ENCODE data around the gene SPDEF. TPM values are rescaled to one million over a fixed set of nuclear protein-coding genes. Genes with fewer than 3 reads are reported as not detected.
A peak's percentile ranks its signal among the peaks of the same experiment; 100 is the strongest.

The SPDEF gene
- polyA plus RNA-seq, 3 donors from 2014 or later, result not detected

DNA sequence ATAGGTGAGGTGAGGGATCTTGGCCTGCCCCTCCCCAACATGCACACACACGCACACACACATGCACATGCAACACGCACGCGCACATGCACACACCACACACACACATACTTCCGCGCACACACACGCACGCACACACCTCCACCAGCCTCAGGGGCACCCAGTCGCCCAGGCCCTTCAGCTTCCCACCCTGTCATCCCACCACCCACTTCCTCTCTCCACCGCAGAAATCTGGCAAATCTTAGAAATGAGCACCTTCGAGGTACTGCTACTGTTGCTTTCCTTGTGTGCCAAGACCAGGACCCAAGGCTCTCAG, 1.2 kb downstream of the SPDEF start:
- no peak overlapping the region for H3K27ac Mint-ChIP-seq
- H3K4me3 Mint-ChIP-seq, result peak overlapping the region in 1 of 5 donors; percentile 15
- peaks cover 3 to 12% (median 4%) of the 10 kb centered on the region in 3 donors for H3K27me3 Mint-ChIP-seq (ENCODE audit: low read depth in 3 of 3)
- no peaks in the 10 kb centered on the region for H3K36me3 Mint-ChIP-seq
- H3K4me1 Mint-ChIP-seq, result peaks cover 4 to 5% of the 10 kb centered on the region in 2 donors
- no peak for DNase-seq
- no peaks in the 10 kb centered on the region for H3K9me3 Mint-ChIP-seq

DNA sequence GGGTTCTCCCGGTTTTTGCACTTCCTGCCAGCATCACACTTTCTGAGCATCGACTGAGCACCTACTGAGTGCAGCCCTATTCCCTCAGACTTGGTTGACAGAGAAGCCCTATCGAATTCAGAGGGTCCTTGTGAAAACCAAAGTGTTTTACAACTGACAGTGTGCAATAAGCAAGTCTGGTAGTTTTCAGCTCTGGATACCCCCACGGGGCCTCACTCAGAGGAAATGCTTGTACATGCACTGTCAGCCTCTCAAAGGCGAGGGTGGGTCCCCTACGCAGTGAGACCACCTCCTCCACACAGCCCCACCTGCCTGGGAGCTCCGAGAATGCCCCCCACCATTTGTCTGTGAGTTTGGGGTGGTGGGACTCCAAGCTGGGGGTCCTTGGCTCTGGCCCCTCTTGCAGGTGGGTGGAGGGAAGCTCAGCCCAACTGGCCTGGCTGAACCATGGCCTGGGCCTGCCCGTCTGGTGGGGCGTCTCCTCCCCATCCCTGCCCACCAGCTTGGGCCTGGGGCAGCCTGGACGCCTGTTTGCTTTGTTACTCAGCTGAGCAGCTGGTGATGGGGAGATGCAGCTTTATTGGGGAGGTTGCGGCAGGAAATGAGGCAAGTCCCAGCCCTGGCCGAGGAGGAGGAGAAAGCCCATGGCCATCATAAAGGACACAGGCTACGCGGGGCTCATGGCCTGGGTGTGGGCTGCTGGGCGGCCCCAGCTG, 1.7 kb downstream of the SPDEF start:
- Mint-ChIP-seq H3K36me3 (no peaks in the 10 kb centered on the region), H3K4me1 (peaks cover 4 to 5% of the 10 kb centered on the region in 2 donors), H3K27me3 (ENCODE audit: low read depth in 3 of 3) (peaks cover 1 to 12% (median 3%) of the 10 kb centered on the region in 3 donors), H3K9me3 (no peaks in the 10 kb centered on the region), H3K27ac (no peak overlapping the region), H3K4me3 (no peak overlapping the region)
- DNase-seq, result no peak

DNA sequence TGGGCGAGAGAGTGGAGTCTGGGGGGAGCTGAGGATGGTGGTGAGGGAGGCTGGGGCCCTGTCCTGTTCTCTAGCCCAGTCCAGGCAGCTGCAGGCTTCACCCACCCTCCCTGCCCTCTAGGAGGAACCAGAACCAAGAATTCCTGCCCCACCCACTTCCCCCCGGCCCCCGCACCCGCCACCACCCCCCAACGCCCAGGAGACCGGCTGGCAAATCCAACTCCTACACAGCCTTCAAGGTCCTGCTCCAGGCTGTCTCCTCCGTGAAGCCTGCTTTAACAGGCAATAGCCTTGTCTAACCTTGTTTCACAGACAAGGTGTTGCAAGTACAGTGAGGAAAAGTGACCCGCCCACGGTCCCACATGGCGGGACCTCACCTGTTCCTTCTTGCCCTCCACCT, 2.4 kb downstream of the SPDEF start:
- Mint-ChIP-seq H3K9me3 (no peaks in the 10 kb centered on the region), H3K27ac (no peak overlapping the region), H3K4me3 (no peak overlapping the region), H3K27me3 (ENCODE audit: low read depth in 3 of 3) (peaks cover 1 to 12% (median 4%) of the 10 kb centered on the region in 3 donors), H3K36me3 (no peaks in the 10 kb centered on the region), H3K4me1 (peaks cover 4 to 5% of the 10 kb centered on the region in 2 donors)
- DNase-seq, result no peak

DNA sequence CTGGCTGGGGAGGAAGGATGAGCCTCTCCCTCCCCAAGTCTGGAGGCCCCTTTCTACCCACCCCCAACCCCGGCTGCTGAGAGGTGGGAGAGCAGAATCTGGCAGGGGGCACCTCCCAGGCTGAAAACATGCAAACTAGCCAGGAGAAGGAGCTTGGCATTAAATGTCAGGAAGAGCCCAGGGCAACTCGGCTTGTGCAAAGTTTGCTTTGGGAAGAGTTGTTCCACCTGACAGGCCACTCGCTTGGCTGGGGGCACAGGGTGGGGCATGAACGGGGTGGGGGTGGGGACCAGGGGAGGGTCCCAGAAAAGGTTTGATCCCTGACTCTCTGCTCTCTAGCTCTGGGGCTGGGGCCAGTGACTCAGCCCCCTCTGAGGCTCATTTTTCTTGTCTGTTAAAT, 3.0 kb downstream of the SPDEF start:
- DNase-seq, result no peak
- peaks cover 1 to 14% (median 4%) of the 10 kb centered on the region in 3 donors for H3K27me3 Mint-ChIP-seq (ENCODE audit: low read depth in 3 of 3)
- H3K4me3 Mint-ChIP-seq, result no peak overlapping the region
- no peaks in the 10 kb centered on the region for H3K9me3 Mint-ChIP-seq
- no peak overlapping the region for H3K27ac Mint-ChIP-seq
- H3K36me3 Mint-ChIP-seq, result no peaks in the 10 kb centered on the region
- H3K4me1 Mint-ChIP-seq, result peaks cover 4 to 5% of the 10 kb centered on the region in 2 donors

DNA sequence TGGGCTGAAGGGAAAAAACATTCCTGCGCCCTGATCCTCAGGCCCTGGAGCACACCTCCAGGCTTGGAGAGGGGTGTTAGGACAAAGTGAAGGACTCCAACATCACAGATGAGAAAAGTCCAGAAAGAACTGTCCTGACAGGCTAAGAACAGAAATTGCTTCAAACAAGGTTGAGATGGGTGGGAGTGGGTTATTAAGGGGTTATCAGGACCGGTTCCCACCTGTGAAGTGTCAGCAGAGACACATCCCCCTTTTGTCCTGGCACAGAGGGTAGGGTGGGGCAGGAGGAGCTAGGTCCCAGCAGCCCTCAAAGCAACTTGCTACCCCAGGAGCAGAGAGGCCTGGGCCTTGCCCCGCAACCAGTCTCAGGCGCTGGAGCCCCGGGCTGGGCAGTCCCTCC, 3.5 kb downstream of the SPDEF start:
- H3K27ac Mint-ChIP-seq, result no peak overlapping the region
- peaks cover 1 to 14% (median 4%) of the 10 kb centered on the region in 3 donors for H3K27me3 Mint-ChIP-seq (ENCODE audit: low read depth in 3 of 3)

DNA sequence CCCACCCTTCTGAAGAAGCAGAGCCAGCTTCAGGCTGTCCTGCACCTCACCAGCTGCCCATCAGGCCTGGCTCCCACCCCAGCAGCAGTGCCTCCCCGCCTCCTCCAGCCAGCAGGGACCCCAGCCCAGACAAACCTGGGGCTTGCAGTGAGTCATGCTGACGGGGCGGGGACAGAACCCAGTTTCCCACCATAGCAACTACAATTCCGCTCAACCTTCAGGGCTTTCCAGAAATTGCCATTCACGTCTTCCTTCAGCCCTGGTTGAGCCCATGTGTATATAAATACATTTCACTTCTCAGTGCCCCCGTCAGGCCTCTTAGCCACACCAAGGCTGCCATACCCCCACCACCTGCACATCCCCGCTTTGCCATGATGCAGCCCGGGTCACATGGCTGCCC, 4.4 kb downstream of the SPDEF start:
- DNase-seq, result no peak
- Mint-ChIP-seq H3K36me3 (no peaks in the 10 kb centered on the region), H3K4me3 (no peak overlapping the region), H3K4me1 (peaks cover 4 to 5% of the 10 kb centered on the region in 2 donors), H3K9me3 (no peaks in the 10 kb centered on the region), H3K27ac (no peak overlapping the region), H3K27me3 (ENCODE audit: low read depth in 3 of 3) (peaks cover 1 to 14% (median 4%) of the 10 kb centered on the region in 3 donors)

More for the DNA sequence above, 3.5 kb downstream of the SPDEF start:
- H3K36me3 Mint-ChIP-seq, result no peaks in the 10 kb centered on the region
- DNase-seq, result no peak
- peaks cover 4 to 5% of the 10 kb centered on the region in 2 donors for H3K4me1 Mint-ChIP-seq
- H3K9me3 Mint-ChIP-seq, result no peaks in the 10 kb centered on the region
- no peak overlapping the region for H3K4me3 Mint-ChIP-seq

DNA sequence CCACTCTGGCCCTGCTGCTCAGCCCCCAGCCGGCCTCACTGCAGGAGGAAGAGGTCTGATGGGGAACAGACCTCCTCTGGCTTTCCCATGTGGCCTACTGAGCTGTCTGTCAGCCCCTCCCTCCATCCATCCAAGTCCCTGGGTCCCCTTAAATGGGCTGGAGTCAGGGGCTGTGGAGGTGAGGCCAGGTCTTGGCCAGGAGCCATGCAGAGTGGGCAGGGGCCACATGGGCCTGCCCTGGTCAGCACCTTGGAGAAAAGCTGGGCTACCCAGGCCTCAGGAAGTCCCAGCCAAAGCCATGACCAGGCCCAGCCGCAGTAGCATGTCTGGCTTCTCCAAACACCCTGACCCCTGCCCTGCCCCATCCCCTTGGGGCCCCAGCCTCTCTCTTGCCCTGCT, 6.3 kb downstream of the SPDEF start:
- DNase-seq, result no peak
- Mint-ChIP-seq H3K4me3 (no peak overlapping the region), H3K36me3 (no peaks in the 10 kb centered on the region), H3K9me3 (no peaks in the 10 kb centered on the region), H3K4me1 (peaks cover 4 to 5% of the 10 kb centered on the region in 2 donors), H3K27ac (no peak overlapping the region), H3K27me3 (ENCODE audit: low read depth in 3 of 3) (peaks cover 1 to 14% (median 3%) of the 10 kb centered on the region in 3 donors)

DNA sequence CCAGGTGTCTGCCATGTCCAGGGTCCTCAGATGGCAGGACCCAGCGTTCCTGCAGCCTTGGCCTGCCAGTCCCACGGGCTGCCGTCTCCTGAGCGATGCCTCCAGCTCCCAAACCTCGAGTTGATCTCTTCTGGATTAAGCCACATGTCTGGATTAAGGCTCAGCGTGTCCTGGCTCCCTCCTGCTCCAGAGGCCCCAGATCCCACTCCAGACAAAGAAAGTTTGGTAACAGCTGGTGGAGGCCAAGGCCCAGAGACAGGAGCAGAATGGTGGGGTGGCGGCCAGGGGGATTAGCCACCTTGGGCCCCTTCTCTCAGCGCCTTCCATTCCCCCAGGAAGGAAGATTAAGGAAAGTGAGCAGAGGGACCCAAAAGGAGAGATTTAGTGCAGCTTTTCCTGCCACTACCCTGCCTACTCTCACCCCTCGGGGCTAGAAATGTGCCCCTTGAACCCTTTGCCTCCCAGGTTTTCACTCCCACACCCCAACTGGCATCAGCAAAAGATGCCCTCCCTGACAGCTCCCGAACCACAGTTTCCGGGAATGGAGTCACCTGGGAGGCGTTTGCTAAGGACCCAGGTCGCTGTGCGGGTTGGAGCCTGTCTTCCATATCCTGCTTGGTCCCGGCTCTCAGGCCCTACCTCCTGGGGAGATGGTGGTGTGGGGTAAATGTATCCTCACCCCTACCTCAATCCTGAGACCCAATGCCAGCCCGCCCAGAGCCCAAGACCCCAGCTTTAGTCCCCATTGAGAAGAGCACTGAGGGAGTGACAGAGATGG, 6.9 kb downstream of the SPDEF start:
- no peak for DNase-seq
- no peak overlapping the region for H3K4me3 Mint-ChIP-seq
- peaks cover 1 to 15% (median 3%) of the 10 kb centered on the region in 3 donors for H3K27me3 Mint-ChIP-seq (ENCODE audit: low read depth in 3 of 3)
- H3K9me3 Mint-ChIP-seq, result no peaks in the 10 kb centered on the region
- no peak overlapping the region for H3K27ac Mint-ChIP-seq
- no peaks in the 10 kb centered on the region for H3K36me3 Mint-ChIP-seq
- peaks cover 4% of the 10 kb centered on the region in 2 donors for H3K4me1 Mint-ChIP-seq

DNA sequence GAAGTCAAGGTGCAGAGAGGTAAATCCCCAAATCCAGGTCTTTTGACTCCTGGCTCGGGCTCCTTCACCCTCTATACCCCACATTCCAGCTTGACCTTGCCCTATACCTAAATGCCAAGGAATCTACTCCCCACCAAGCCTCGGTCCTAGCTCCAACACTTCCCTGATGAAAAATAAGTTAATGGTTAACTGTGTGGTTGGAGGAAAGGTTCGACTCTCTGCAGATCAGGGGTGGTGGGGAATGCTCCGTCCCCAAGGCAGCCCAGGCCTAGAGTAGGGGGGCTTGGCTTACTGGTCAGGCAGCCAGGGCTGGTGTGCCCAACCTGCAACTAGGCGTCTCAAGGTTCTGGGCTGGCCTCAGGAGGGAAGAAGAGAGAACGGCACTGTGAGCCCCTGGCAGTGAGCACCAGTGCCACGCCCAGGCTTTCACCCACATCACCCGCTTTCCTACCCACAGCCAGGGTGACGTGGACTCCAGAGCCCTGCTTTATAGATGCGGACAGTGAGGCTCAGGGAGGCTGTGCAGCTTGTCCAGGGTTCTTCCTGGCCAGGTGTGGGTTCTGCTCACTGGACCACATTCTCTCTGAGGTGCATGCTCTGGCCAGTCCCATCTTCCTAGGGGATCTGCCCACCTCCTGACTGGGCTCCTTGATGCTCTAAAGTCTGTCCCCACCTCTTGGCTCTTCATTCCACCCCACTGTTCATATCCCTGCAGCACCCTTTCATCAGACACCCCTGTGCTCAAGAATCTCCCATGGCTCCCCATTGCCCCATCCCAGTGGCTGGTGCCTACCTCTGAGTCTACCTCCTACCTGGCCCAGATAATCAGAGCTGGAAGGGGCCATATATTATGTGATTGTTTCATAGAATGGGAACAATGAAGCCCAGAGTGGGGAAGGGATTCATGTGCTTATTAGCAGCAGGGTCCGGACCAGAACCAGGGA, 8.2 kb downstream of the SPDEF start:
- peaks cover 0 to 17% (median 3%) of the 10 kb centered on the region in 3 donors for H3K27me3 Mint-ChIP-seq (ENCODE audit: low read depth in 3 of 3)
- H3K4me1 Mint-ChIP-seq, result no peaks in the 10 kb centered on the region
- no peak for DNase-seq
- H3K9me3 Mint-ChIP-seq, result no peaks in the 10 kb centered on the region
- peak overlapping the region in 2 of 6 donors; percentile 6 to 40 for H3K27ac Mint-ChIP-seq
- no peaks in the 10 kb centered on the region for H3K36me3 Mint-ChIP-seq
- H3K4me3 Mint-ChIP-seq, result no peak overlapping the region

DNA sequence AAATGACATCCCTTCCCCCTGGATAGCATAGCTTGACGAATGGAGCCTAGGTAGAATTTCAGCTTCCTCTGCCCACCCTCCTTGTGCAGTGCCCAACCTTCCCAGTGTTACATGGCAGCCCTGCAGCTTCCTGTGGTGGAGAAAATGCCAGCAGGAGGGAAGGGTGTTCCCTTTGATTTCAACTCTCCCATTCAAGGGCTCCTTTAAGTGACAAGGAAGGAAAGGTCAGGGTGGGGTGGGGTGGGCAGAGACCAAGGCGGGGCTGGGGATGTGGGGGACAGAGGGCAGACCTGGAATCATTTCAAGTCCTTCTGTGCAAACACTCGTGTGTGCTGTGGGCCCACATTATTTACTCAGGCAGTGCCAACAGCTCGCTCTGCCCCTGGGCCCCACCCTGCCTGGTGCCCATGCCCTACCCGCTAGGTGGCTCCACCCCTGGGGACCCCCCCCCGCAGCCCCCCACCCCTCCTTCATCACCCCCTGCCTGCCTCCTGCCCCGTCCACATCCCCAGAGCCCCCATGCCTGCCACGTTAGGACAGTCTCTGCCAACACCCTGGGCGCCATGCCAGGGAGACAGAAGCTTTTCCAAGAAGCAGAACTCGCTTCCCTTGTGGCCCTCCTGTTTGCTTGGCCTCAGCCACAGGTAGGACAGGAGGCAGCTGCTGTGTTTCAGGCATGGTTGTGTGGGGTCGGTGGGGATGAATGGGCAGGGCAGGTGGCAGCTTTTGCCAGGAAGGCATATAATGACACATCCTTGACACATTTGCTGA, 9.4 kb downstream of the SPDEF start:
- H3K27ac Mint-ChIP-seq, result no peak overlapping the region
- no peaks in the 10 kb centered on the region for H3K9me3 Mint-ChIP-seq

DNA sequence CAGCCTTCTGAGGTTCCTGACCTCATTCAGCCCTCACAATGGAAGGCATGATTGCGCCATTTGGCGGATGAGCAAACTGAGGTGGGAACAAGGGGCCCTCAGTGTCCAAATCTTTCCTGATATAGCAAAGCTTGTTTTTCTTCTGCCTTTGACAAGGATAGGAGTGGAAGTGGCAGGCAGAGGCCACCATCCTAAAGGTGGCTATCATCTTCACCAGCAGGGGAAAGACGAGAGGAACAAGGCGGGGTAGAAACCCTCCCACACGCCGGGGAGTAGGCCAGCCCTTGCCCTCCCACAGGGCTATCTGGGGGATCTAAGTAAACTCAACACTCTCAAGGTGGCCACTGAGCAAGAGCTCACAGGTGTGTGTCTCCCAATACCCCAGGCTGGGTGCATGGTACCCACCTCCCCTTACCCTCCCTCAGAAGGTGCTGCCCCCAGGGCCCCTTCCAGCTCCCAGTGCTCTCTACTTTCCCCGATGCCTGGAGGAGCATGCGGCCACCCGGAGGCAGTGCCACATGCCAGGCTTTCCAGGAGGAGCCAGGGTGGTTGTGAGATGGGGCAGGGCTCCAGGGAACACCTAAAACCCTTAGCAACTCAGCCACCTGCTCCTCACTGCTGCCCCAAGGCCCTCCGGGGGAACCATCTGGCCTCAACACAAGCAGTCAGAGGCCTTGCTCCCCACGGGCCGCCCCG, 11.2 kb downstream of the SPDEF start:
- Mint-ChIP-seq H3K27ac (no peak overlapping the region), H3K4me3 (no peak overlapping the region), H3K4me1 (no peaks in the 10 kb centered on the region), H3K27me3 (ENCODE audit: low read depth in 3 of 3) (peaks cover 0 to 9% (median 3%) of the 10 kb centered on the region in 3 donors), H3K36me3 (no peaks in the 10 kb centered on the region), H3K9me3 (no peaks in the 10 kb centered on the region)
- DNase-seq, result no peak

More for the DNA sequence above, 9.4 kb downstream of the SPDEF start:
- Mint-ChIP-seq H3K4me3 (no peak overlapping the region), H3K36me3 (no peaks in the 10 kb centered on the region), H3K4me1 (no peaks in the 10 kb centered on the region), H3K27me3 (ENCODE audit: low read depth in 3 of 3) (peaks cover 0 to 13% (median 3%) of the 10 kb centered on the region in 3 donors)
- DNase-seq, result no peak

DNA sequence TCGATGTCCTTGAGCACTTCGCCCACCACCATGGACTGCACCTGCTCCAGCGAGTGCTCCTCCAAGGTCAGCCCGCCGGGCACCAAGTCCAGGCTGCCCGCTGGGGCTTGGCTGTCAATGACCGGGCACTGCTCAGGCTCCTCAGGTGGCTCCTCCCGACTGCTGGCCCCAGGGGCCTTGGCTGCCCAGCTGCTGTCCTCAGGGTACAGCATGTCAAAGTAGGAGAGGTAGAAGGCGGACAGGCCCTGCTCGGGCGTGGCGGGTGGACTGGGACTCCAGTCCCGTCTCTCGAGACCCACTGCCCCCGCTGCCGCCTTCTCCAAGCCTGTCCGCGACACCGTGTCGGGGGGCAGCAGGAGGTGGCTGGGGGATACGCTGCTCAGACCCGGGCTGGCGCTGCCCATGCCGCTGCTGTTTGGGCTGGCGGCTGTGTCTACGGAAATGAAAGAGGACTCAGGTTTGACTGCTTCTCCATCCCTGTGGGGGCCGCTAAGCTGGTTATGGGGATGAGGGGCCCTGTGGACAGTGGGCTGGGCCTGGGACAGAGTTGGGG, 12.0 kb downstream of the SPDEF start:
- Mint-ChIP-seq H3K4me3 (no peak overlapping the region), H3K27ac (no peak overlapping the region), H3K36me3 (no peaks in the 10 kb centered on the region), H3K9me3 (no peaks in the 10 kb centered on the region), H3K27me3 (ENCODE audit: low read depth in 3 of 3) (peaks cover 0 to 9% (median 1%) of the 10 kb centered on the region in 3 donors), H3K4me1 (no peaks in the 10 kb centered on the region)
- no peak for DNase-seq

Data from immature natural killer cell (primary cell).